Heart left ventricle (tissue), 16 donors: ENCODE results near the gene SH3RF3. TPM values are rescaled to one million over a fixed set of nuclear protein-coding genes. Genes with fewer than 3 reads are reported as not detected.

Experiments
- ATAC-seq, 4 donors: fragments of 200-7000 bp; cut with Tn5 transposase; one replicate each; pipeline ENCODE4 v1.9.1; 2020 to 2022; ENCODE audit warnings: moderate library complexity in 4 of 4, mild to moderate bottlenecking in 3 of 4, moderate number of reproducible peaks in 1 of 4
- DNase-seq, 5 donors: peaks; one replicate each; pipeline ENCODE4 v3.0.0-alpha.2; 2020
- H3K27ac ChIP-seq, 12 donors: fragments of 200-600 bp; sonication (generic) in 4 of 12; one replicate each; pipeline versions ENCODE4 v1.5.0 to v1.8.0; 2016 to 2022; ENCODE audit warnings: mild to moderate bottlenecking in 2 of 12
- H3K27me3 ChIP-seq, 9 donors: fragments of 200-600 bp; sonication (generic) in 2 of 9; one replicate each; pipeline versions ENCODE4 v1.5.1 to v1.8.0; 2016 to 2022; ENCODE audit warnings: mild to moderate bottlenecking in 3 of 9
- H3K36me3 ChIP-seq, 9 donors: fragments of 200-600 bp; sonication (generic) in 2 of 9; one replicate each; pipeline versions ENCODE4 v1.5.0 to v1.8.0; 2018 to 2022; ENCODE audit warnings: mild to moderate bottlenecking in 2 of 9
- H3K4me1 ChIP-seq, 12 donors: fragments of 200-600 bp; sonication (generic) in 4 of 12; one replicate each; pipeline versions ENCODE4 v1.5.0 to v1.8.0; 2016 to 2022; ENCODE audit warnings: mild to moderate bottlenecking in 3 of 12
- H3K4me3 ChIP-seq, 12 donors: fragments of 200-600 bp; sonication (generic) in 4 of 12; one replicate each; pipeline versions ENCODE4 v1.5.0 to v1.8.0; 2017 to 2022; ENCODE audit warnings: mild to moderate bottlenecking in 9 of 12, moderate library complexity in 4 of 12
- H3K9me3 ChIP-seq, 12 donors: fragments of 200-600 bp; sonication (generic) in 4 of 12; one replicate each; pipeline versions ENCODE4 v1.5.0 to v1.8.0; 2016 to 2022; ENCODE audit warnings: mild to moderate bottlenecking in 1 of 12
- POLR2A ChIP-seq, 2 donors: fragments of 450-650 bp; IDR thresholded peaks; one replicate each; pipeline ENCODE4 v1.6.1; 2017; ENCODE audit warnings: antibody characterized with exemption in 2 of 2, mild to moderate bottlenecking in 2 of 2, moderate library complexity in 2 of 2
- WGBS, 4 donors: extraction: QIAGEN DNeasy Blood & Tissue Kit in 2 of 4; methylation state at CpG; one replicate each; pipeline versions ENCODE4 v1.1.5 to v1.1.7; 2013 to 2018; 5-methylcytosine and 5-hydroxymethylcytosine counted together
- intact Hi-C, 10 donors: fragments of 100-400 bp; cut with DNase I; formaldehyde crosslinking; loops; one replicate each; pipeline versions ENCODE4 v1.11.1 to v1.14.2; 2022
- polyA plus RNA-seq, 2 donors: library from polyadenylated mRNA; stranded (reverse); fragments of 200-250 nt; gene quantifications; one replicate each; pipeline ENCODE4 v1.2.3, GENCODE V29; 2013
- total RNA-seq, 9 donors: library from RNA; depleted of rRNA in 2 of 9; stranded (reverse); fragments of >200 nt in 2 of 9; fragmentation: NEBNext Ultra II Directional in 3 of 9; extraction: Animal tissue kit (Norgen Biotek cat#: 25700) in 3 of 9; gene quantifications; one replicate each; pipeline versions ENCODE4 v1.1.0 to v1.2.4, GENCODE V29; 2016 to 2023
- TF ChIP-seq, protein P1 (sequence below), 12 donors: fragments of 200-600 bp; sonication (generic) in 4 of 12; IDR thresholded peaks; one replicate each; pipeline versions ENCODE4 v1.5.0 to v1.8.0; 2018 to 2022; ENCODE audit warnings: antibody characterized with exemption in 12 of 12, mild to moderate bottlenecking in 5 of 12
- donor health status: ischemic (EF 13 %, LVEDD 7.1; RV severe dilation, severe dysfunction).
- donor health status: healthy with polysubstance abuse.
- donor health status: DM: no; HTN: yes; CAD: no.
- donor health status: DM: no; HTN: no; CAD: no.
- donor health status: ischemic (EF 25% LVEDD 6.9; RV normal size, moderate dysfunction).
- donor health status: ischemic (EF 25% LVEDD 5.7; RV mildly dilated, moderate dysfunction).
- donor health status: healthy.
- donor health status: DM: yes; HTN: yes; CAD: no.
- donor health status: ischemic (EF 35%, LVEDD 5.7; RV mildly dilated, moderate dysfunction).
- donor health status: nonischemic (EF 11% LVEDD 7.7; RV severe dilation, severe dysfunction).
- donor health status: DM: yes; HTN: yes; CAD: no.
- donor health status: PGD.
- donor health status: ischemic (EF 29% LVEDD 5.4; RV normal size, mild dysfunction).
- donor health status: nonischemic (EF 23%, LVEDD 6.1; RV moderate dilation, normal function).

SH3RF3 gene
- total and polyA plus RNA-seq, 11 donors: 5.2 to 15.7 (median 7.9) TPM

DNA sequence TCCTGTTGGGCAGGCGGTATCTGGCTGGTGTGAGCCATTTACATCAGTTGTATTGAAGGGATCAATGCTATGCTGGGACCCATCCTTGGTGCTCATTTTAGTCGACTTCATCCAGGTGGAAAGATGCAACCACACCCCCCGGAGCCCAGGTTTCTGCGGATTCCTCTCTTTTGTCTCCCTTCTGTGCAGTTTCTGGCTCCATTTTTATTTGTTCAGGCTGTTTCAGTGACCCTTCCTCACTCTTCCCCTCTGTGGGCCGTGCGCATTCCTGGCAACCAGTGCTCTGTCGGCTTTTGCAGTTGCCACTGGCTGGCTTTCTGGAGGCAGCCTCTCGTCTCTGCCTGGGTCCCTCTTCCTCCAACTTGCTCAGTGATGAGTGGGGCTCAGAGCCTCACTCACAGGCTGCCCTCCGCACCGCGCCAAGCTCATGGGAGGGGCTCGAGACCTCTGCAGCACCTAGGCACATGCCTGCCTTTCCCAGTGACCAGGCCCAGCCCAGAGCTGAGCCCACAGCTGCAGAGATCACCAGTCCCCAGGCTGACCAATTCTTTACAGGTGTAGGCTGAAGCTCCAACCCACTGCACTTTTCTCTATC lies 12.1 kb downstream of the SH3RF3 start:
- Histone ChIP-seq H3K4me3 (no peak overlapping the region), H3K36me3 (no peaks in the 10 kb centered on the region), H3K27me3 (no peaks in the 10 kb centered on the region), H3K9me3 (no peaks in the 10 kb centered on the region), H3K27ac (no peak overlapping the region), H3K4me1 (peaks cover 0 to 9% (median under 1%) of the 10 kb centered on the region in 12 donors)
- DNase-seq (no peak), ATAC-seq (no peak)
- WGBS, 4 donors: 91 to 96% (median 93%) methylated on average over 12 of the region's 12 CpGs
- intact Hi-C loops: loop anchor here in 1 of 10 donors (5.0 kb wide), 1 partner anchor 61 kb away; no protein-coding TSS in a partner anchor
- TF ChIP-seq, protein P1, sequence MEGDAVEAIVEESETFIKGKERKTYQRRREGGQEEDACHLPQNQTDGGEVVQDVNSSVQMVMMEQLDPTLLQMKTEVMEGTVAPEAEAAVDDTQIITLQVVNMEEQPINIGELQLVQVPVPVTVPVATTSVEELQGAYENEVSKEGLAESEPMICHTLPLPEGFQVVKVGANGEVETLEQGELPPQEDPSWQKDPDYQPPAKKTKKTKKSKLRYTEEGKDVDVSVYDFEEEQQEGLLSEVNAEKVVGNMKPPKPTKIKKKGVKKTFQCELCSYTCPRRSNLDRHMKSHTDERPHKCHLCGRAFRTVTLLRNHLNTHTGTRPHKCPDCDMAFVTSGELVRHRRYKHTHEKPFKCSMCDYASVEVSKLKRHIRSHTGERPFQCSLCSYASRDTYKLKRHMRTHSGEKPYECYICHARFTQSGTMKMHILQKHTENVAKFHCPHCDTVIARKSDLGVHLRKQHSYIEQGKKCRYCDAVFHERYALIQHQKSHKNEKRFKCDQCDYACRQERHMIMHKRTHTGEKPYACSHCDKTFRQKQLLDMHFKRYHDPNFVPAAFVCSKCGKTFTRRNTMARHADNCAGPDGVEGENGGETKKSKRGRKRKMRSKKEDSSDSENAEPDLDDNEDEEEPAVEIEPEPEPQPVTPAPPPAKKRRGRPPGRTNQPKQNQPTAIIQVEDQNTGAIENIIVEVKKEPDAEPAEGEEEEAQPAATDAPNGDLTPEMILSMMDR (IDR thresholded peaks at IDR 0.05): no peak
- TF ChIP-seq POLR2A (IDR thresholded peaks at IDR 0.05): no peak

DNA sequence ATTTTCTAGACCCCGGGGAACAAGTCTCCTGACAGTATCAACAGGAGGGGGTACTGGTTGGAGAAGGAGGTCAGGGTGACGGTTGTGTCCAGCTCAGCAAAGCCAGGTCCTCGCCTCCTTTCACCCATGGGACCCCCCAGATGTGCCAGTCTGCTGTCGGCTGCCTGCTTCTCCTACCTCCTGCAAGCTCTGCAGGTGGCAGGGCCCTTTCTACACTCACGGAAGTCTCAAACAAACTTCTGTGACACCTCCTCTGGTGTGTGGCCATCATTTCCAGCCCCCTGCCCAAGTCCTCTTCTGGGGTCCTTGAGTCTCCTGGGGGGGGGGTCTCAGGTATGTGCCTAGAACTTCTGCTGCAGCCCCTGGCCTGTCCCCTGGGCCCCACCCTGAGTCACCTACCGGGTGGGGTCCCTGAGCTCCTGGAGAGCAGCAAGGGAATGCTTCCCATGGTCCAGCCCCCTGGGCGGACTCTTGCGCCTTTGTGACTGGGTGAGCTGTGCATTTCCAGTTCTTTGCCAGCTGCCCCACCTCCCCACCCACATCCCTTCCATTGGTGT lies 12.8 kb downstream of the SH3RF3 start:
- no peaks in the 10 kb centered on the region for H3K27me3 ChIP-seq
- 87 to 94% (median 92%) methylated on average over 8 of the region's 8 CpGs for WGBS, 4 donors
- H3K27ac ChIP-seq: no peak overlapping the region
- TF ChIP-seq, protein P1 (IDR thresholded peaks at IDR 0.05): no peak
- no peak for ATAC-seq
- no peak overlapping the region for H3K4me3 ChIP-seq
- no peak for DNase-seq
- intact Hi-C loops: loop anchor here in 1 of 10 donors (5.0 kb wide), 1 partner anchor 60 kb away; no protein-coding TSS in a partner anchor
- H3K36me3 ChIP-seq: no peaks in the 10 kb centered on the region
- H3K4me1 ChIP-seq: peaks cover 0 to 8% (median 0%) of the 10 kb centered on the region in 12 donors
- H3K9me3 ChIP-seq: no peaks in the 10 kb centered on the region

DNA sequence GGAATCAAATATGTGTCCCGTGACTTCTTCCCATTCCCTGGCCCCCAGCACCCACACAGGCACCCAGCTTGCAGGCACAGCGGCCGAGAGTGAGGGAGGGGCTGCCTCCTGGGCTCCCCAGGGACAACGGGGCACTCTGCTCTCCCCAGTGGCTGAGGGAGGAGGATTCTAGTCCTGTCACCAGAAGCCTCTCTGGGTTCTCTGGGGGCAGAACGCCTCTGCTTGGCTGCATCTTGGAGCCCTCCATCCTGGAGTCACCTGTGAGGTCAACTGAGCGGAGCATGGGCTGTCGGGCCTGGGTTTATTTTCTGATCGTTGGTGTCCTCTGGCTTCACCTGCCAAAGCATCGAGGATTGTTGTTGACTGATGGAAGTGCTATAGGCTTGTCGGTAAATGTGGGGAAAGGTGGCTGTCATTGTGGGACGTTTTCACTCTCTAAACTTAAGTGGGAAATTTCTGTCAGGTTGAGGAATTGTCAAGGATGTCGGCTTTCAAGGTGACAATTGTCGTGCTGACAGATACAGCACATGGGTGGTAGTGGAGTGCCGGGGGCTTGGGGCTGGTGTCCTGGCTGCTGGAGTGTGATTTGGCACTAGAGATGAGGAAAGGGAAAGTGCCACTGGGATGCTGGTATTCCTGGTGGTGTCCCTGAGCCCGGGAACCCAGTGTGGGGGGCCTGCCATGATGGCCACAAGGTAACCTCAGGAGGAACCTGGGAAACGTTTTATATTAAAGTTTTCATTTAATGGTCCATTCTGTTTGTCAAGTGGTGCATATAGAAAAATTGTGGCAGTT lies 13.6 kb downstream of the SH3RF3 start:
- no peak for TF ChIP-seq POLR2A (IDR thresholded peaks at IDR 0.05)
- TF ChIP-seq, protein P1 (IDR thresholded peaks at IDR 0.05): no peak
- Histone ChIP-seq H3K9me3 (no peaks in the 10 kb centered on the region), H3K4me3 (no peak overlapping the region), H3K4me1 (peaks cover 0 to 8% (median 0%) of the 10 kb centered on the region in 12 donors), H3K36me3 (no peaks in the 10 kb centered on the region), H3K27me3 (no peaks in the 10 kb centered on the region), H3K27ac (no peak overlapping the region)
- whole genome bisulfite sequencing, 4 donors: 77 to 88% (median 83%) methylated on average over 16 of the region's 16 CpGs
- ATAC-seq (no peak), DNase-seq (no peak)
- intact Hi-C loops: loop anchor here in 1 of 10 donors (5.0 kb wide), 1 partner anchor 60 kb away; no protein-coding TSS in a partner anchor
